Measurements from ENCODE around the gene GATC.

GATC gene

GRCh38 chr12:120408771-120409170 lies 37.5 kb upstream of the GATC start:
- H2BK12ac ChIP-seq (ENCODE audit: low read length), result no peak overlapping the region
- no peak overlapping the region for H3K18ac ChIP-seq (ENCODE audit: low read length)
- no peak overlapping the region for H4K8ac ChIP-seq (ENCODE audit: low read depth, low read length)
- no peak overlapping the region for H3K9ac ChIP-seq (ENCODE audit: low read length)
- H3K27ac ChIP-seq (ENCODE audit: low read depth, low read length), result no peak overlapping the region
- no peaks in the 10 kb centered on the region for H3K79me2 ChIP-seq (ENCODE audit: control insufficient read depth, insufficient read depth, low read length, poor library complexity)
- H3K14ac ChIP-seq (ENCODE audit: low read length), result no peak overlapping the region
- H3K4me1 ChIP-seq (ENCODE audit: control insufficient read depth in 1 of 2, insufficient read depth in 2 of 2, low read length in 2 of 2), result peaks cover 1% of the 10 kb centered on the region in 2 experiments
- no peak overlapping the region for H4K12ac ChIP-seq (ENCODE audit: low read depth, low read length)
- DNase-seq, result no peak
- H3K79me1 ChIP-seq (ENCODE audit: low read length), result no peaks in the 10 kb centered on the region
- H3K36me3 ChIP-seq (ENCODE audit: control insufficient read depth in 1 of 2, insufficient read depth in 2 of 2, low read length in 2 of 2), result no peaks in the 10 kb centered on the region
- no peaks in the 10 kb centered on the region for H3K27me3 ChIP-seq (ENCODE audit: insufficient read depth, low read length)
- H2AK5ac ChIP-seq (ENCODE audit: low read length), result no peak overlapping the region
- no peak overlapping the region for H2BK120ac ChIP-seq (ENCODE audit: insufficient read depth, low read length, poor library complexity)
- H3K4me2 ChIP-seq (ENCODE audit: low read length), result no peak overlapping the region
- no peak overlapping the region for H3K23ac ChIP-seq (ENCODE audit: low read length)
- H2BK5ac ChIP-seq (ENCODE audit: low read depth, low read length, poor library complexity), result no peak overlapping the region
- H3K9me3 ChIP-seq (ENCODE audit: insufficient read depth, low read depth, low read length), result no peaks in the 10 kb centered on the region
- H4K91ac ChIP-seq (ENCODE audit: low read depth, low read length), result no peak overlapping the region
- H2AFZ ChIP-seq (ENCODE audit: insufficient read depth, low read length, poor library complexity), result no peak overlapping the region
- H3K4ac ChIP-seq (ENCODE audit: low read depth, low read length), result no peak overlapping the region
- no peak overlapping the region for H3K4me3 ChIP-seq (ENCODE audit: low read depth, low read length)
- WGBS (ENCODE audit: extremely low coverage, insufficient coverage, insufficient read length), result no CpG with 5 or more reads among the region's 11 CpGs

- H3K23ac ChIP-seq (ENCODE audit: low read length), result no peak overlapping the region
- no peak for DNase-seq
- H2AFZ ChIP-seq (ENCODE audit: insufficient read depth, low read length, poor library complexity), result no peak overlapping the region
- no peak overlapping the region for H4K91ac ChIP-seq (ENCODE audit: low read depth, low read length)
- no peak overlapping the region for H4K12ac ChIP-seq (ENCODE audit: low read depth, low read length)
- no peaks in the 10 kb centered on the region for H3K79me2 ChIP-seq (ENCODE audit: control insufficient read depth, insufficient read depth, low read length, poor library complexity)
- H3K4me3 ChIP-seq (ENCODE audit: low read depth, low read length), result no peak overlapping the region
- H3K18ac ChIP-seq (ENCODE audit: low read length), result no peak overlapping the region
- no peaks in the 10 kb centered on the region for H3K36me3 ChIP-seq (ENCODE audit: control insufficient read depth in 1 of 2, insufficient read depth in 2 of 2, low read length in 2 of 2)
- no peak overlapping the region for H2BK5ac ChIP-seq (ENCODE audit: low read depth, low read length, poor library complexity)
- no peak overlapping the region for H3K27ac ChIP-seq (ENCODE audit: low read depth, low read length)
- H3K9me3 ChIP-seq (ENCODE audit: insufficient read depth, low read depth, low read length), result no peaks in the 10 kb centered on the region
- H2BK12ac ChIP-seq (ENCODE audit: low read length), result no peak overlapping the region
- no CpG with 5 or more reads among the region's 7 CpGs for WGBS (ENCODE audit: extremely low coverage, insufficient coverage, insufficient read length)
- H3K4me1 ChIP-seq (ENCODE audit: control insufficient read depth in 1 of 2, insufficient read depth in 2 of 2, low read length in 2 of 2), result peaks cover 3 to 5% of the 10 kb centered on the region in 2 experiments
- H3K4ac ChIP-seq (ENCODE audit: low read depth, low read length), result no peak overlapping the region
- no peak overlapping the region for H3K9ac ChIP-seq (ENCODE audit: low read length)
- H3K27me3 ChIP-seq (ENCODE audit: insufficient read depth, low read length), result no peaks in the 10 kb centered on the region
- no peak overlapping the region for H4K8ac ChIP-seq (ENCODE audit: low read depth, low read length)
- H3K4me2 ChIP-seq (ENCODE audit: low read length), result no peak overlapping the region
- H2AK5ac ChIP-seq (ENCODE audit: low read length), result no peak overlapping the region
- H3K14ac ChIP-seq (ENCODE audit: low read length), result no peak overlapping the region
- H3K79me1 ChIP-seq (ENCODE audit: low read length), result no peaks in the 10 kb centered on the region
- no peak overlapping the region for H2BK120ac ChIP-seq (ENCODE audit: insufficient read depth, low read length, poor library complexity)
Observed at GRCh38 chr12:120412421-120412820, 33.8 kb upstream of the GATC start.

- Histone ChIP-seq H4K8ac (ENCODE audit: low read depth, low read length) (peak overlapping the region; percentile 21), H3K14ac (ENCODE audit: low read length) (no peak overlapping the region), H3K27me3 (ENCODE audit: insufficient read depth, low read length) (no peaks in the 10 kb centered on the region), H2AK5ac (ENCODE audit: low read length) (no peak overlapping the region), H3K36me3 (ENCODE audit: control insufficient read depth in 1 of 2, insufficient read depth in 2 of 2, low read length in 2 of 2) (no peaks in the 10 kb centered on the region), H3K79me1 (ENCODE audit: low read length) (no peaks in the 10 kb centered on the region), H3K4ac (ENCODE audit: low read depth, low read length) (no peak overlapping the region), H3K9me3 (ENCODE audit: insufficient read depth, low read depth, low read length) (no peaks in the 10 kb centered on the region), H4K91ac (ENCODE audit: low read depth, low read length) (no peak overlapping the region), H3K79me2 (ENCODE audit: control insufficient read depth, insufficient read depth, low read length, poor library complexity) (no peaks in the 10 kb centered on the region), H2BK5ac (ENCODE audit: low read depth, low read length, poor library complexity) (no peak overlapping the region), H2BK12ac (ENCODE audit: low read length) (no peak overlapping the region), H2AFZ (ENCODE audit: insufficient read depth, low read length, poor library complexity) (peak overlapping the region; percentile 45), H3K18ac (ENCODE audit: low read length) (no peak overlapping the region), H2BK120ac (ENCODE audit: insufficient read depth, low read length, poor library complexity) (no peak overlapping the region), H3K4me1 (ENCODE audit: control insufficient read depth in 1 of 2, insufficient read depth in 2 of 2, low read length in 2 of 2) (peaks cover 3 to 5% of the 10 kb centered on the region in 2 experiments), H4K12ac (ENCODE audit: low read depth, low read length) (peak overlapping the region; percentile 46), H3K23ac (ENCODE audit: low read length) (no peak overlapping the region), H3K4me3 (ENCODE audit: low read depth, low read length) (no peak overlapping the region), H3K27ac (ENCODE audit: low read depth, low read length) (no peak overlapping the region), H3K4me2 (ENCODE audit: low read length) (no peak overlapping the region), H3K9ac (ENCODE audit: low read length) (no peak overlapping the region)
- no CpG with 5 or more reads among the region's 13 CpGs for WGBS (ENCODE audit: extremely low coverage, insufficient coverage, insufficient read length)
- no peak for DNase-seq
Observed at GRCh38 chr12:120413901-120414695, 32.1 kb upstream of the GATC start.

GRCh38 chr12:120416490-120417216 lies 29.6 kb upstream of the GATC start:
- Histone ChIP-seq H3K36me3 (ENCODE audit: control insufficient read depth in 1 of 2, insufficient read depth in 2 of 2, low read length in 2 of 2) (no peaks in the 10 kb centered on the region), H3K4me3 (ENCODE audit: low read depth, low read length) (no peak overlapping the region), H3K9ac (ENCODE audit: low read length) (no peak overlapping the region), H3K4me2 (ENCODE audit: low read length) (no peak overlapping the region), H4K12ac (ENCODE audit: low read depth, low read length) (no peak overlapping the region), H3K27ac (ENCODE audit: low read depth, low read length) (no peak overlapping the region), H3K79me2 (ENCODE audit: control insufficient read depth, insufficient read depth, low read length, poor library complexity) (no peaks in the 10 kb centered on the region), H3K14ac (ENCODE audit: low read length) (no peak overlapping the region), H3K4ac (ENCODE audit: low read depth, low read length) (no peak overlapping the region), H3K4me1 (ENCODE audit: control insufficient read depth in 1 of 2, insufficient read depth in 2 of 2, low read length in 2 of 2) (peaks cover 3 to 5% of the 10 kb centered on the region in 2 experiments), H2BK5ac (ENCODE audit: low read depth, low read length, poor library complexity) (no peak overlapping the region), H2AK5ac (ENCODE audit: low read length) (no peak overlapping the region), H4K8ac (ENCODE audit: low read depth, low read length) (no peak overlapping the region), H3K27me3 (ENCODE audit: insufficient read depth, low read length) (no peaks in the 10 kb centered on the region), H4K91ac (ENCODE audit: low read depth, low read length) (no peak overlapping the region), H2AFZ (ENCODE audit: insufficient read depth, low read length, poor library complexity) (no peak overlapping the region), H3K23ac (ENCODE audit: low read length) (no peak overlapping the region), H3K18ac (ENCODE audit: low read length) (no peak overlapping the region), H3K9me3 (ENCODE audit: insufficient read depth, low read depth, low read length) (no peaks in the 10 kb centered on the region), H3K79me1 (ENCODE audit: low read length) (no peaks in the 10 kb centered on the region), H2BK12ac (ENCODE audit: low read length) (no peak overlapping the region), H2BK120ac (ENCODE audit: insufficient read depth, low read length, poor library complexity) (no peak overlapping the region)
- DNase-seq, result no peak
- no CpG with 5 or more reads among the region's 7 CpGs for WGBS (ENCODE audit: extremely low coverage, insufficient coverage, insufficient read length)
